SK-N-SH (cell line): ENCODE measurements around the gene ARHGAP10. TPM values are rescaled to one million over a fixed set of nuclear protein-coding genes. Genes with fewer than 3 reads are reported as not detected.

ENCODE experiments used
- CTCF ChIA-PET: fragments of 300-600, 350-600 bp; formaldehyde crosslinking; extraction: SDS; loops from one replicate; lab custom pipeline; 2021; lab: Yijun Ruan, JAX
- POLR2A ChIA-PET: fragments of 350-600 bp; sonication (Branson Sonifier 250); formaldehyde crosslinking; extraction: SDS; loops from one replicate; lab custom pipeline; 2020; ENCODE audit warnings: antibody characterized with exemption, inconsistent platforms; lab: Yijun Ruan, JAX
- DNase-seq: peaks from one replicate; pipeline ENCODE4 v3.0.0; 2012
- H2AFZ ChIP-seq: fragments of 200-600 bp; sonication (generic); 2 replicates; pipeline ENCODE4 v1.8.1; 2016; ENCODE audit warnings: antibody characterized with exemption, mild to moderate bottlenecking, low read depth
- H3F3A ChIP-seq: fragments of 200-600 bp; sonication (generic); replicated peaks from 2 replicates; pipeline ENCODE3; 2016; ENCODE audit warnings: antibody characterized with exemption, mild to moderate bottlenecking; ENCODE audit not compliant: insufficient read depth
- H3K27ac ChIP-seq, 2 experiments: fragments of 200-500 bp in 1 of 2; fragments of 200-600 bp in 1 of 2; sonication (Bioruptor generic) in 1 of 2; sonication (generic), shearing (Covaris generic) in 1 of 2; 2 replicates each; pipeline versions ENCODE4 v1.5.1 to v1.6.1; 2014 to 2016; ENCODE audit warnings: low read depth in 2 of 2, inconsistent platforms in 1 of 2, low read length in 1 of 2, mild to moderate bottlenecking in 1 of 2, mixed read lengths in 1 of 2
- H3K27me3 ChIP-seq: fragments of 200-600 bp; sonication (generic), shearing (Covaris generic); 2 replicates; pipeline ENCODE4 v1.6.1; 2016; ENCODE audit warnings: mixed run types; ENCODE audit not compliant: insufficient read depth
- H3K36me3 ChIP-seq, 2 experiments: fragments of 200-500 bp in 1 of 2; fragments of 200-600 bp in 1 of 2; sonication (Bioruptor generic) in 1 of 2; sonication (generic) in 1 of 2; replicated peaks in 1 of 2; 2 replicates each; pipeline versions ENCODE3 to v1.5.1; 2014 to 2016; ENCODE audit warnings: low read length in 1 of 2, mild to moderate bottlenecking in 1 of 2; ENCODE audit not compliant: insufficient read depth in 2 of 2, control insufficient read depth in 1 of 2
- H3K4me1 ChIP-seq, 2 experiments: fragments of 200-500 bp in 1 of 2; fragments of 200-600 bp in 1 of 2; sonication (Bioruptor generic) in 1 of 2; sonication (generic), shearing (Covaris generic) in 1 of 2; 2 replicates each; pipeline versions ENCODE4 v1.5.1 to v1.6.1; 2014 to 2016; ENCODE audit warnings: low read depth in 1 of 2, low read length in 1 of 2, mixed run types in 1 of 2; ENCODE audit not compliant: insufficient read depth in 2 of 2, control insufficient read depth in 1 of 2
- H3K4me2 ChIP-seq: fragments of 200-600 bp; sonication (generic), shearing (Covaris generic); 2 replicates; pipeline ENCODE4 v1.6.1; 2017; ENCODE audit warnings: mixed run types
- H3K4me3 ChIP-seq, 2 experiments: fragments of 200-500 bp in 1 of 2; fragments of 200-600 bp in 1 of 2; sonication (Bioruptor generic) in 1 of 2; sonication (generic), shearing (Covaris generic) in 1 of 2; 2 replicates each; pipeline versions ENCODE4 v1.5.1 to v1.8.1; 2014 to 2016; ENCODE audit warnings: low read depth in 2 of 2, inconsistent platforms in 1 of 2, low read length in 1 of 2, mild to moderate bottlenecking in 1 of 2, mixed read lengths in 1 of 2, moderate library complexity in 1 of 2
- H3K79me2 ChIP-seq: fragments of 200-600 bp; sonication (generic); 2 replicates; pipeline ENCODE4 v1.8.1; 2017; ENCODE audit warnings: mild to moderate bottlenecking; ENCODE audit not compliant: insufficient read depth
- H3K9ac ChIP-seq: fragments of 200-600 bp; sonication (generic); 2 replicates; pipeline ENCODE4 v1.6.1; 2017; ENCODE audit warnings: mixed run types
- H3K9me2 ChIP-seq: fragments of 200-600 bp; sonication (generic); 2 replicates; pipeline ENCODE4 v1.6.1; 2017; ENCODE audit warnings: mixed run types
- H3K9me3 ChIP-seq: fragments of 200-600 bp; sonication (generic); 2 replicates; pipeline ENCODE4 v1.6.1; 2017; ENCODE audit warnings: mixed run types, mild to moderate bottlenecking, moderate library complexity
- H4K20me1 ChIP-seq: fragments of 200-600 bp; sonication (generic); 2 replicates; pipeline ENCODE4 v1.6.1; 2017; ENCODE audit warnings: mild to moderate bottlenecking, mixed run types; ENCODE audit not compliant: insufficient read depth
- CHD2 ChIP-seq: fragments of 150-350 bp; IDR thresholded peaks from 2 replicates; pipeline ENCODE4 v1.6.1; 2018; ENCODE audit warnings: low read length; ENCODE audit not compliant: partially characterized antibody
- ELF1 ChIP-seq: IDR thresholded peaks from 2 replicates; pipeline ENCODE4 v1.4.0; 2012
- EP300 ChIP-seq, 2 experiments: IDR thresholded peaks; 2 replicates each; pipeline versions ENCODE4 v1.4.0 to v1.6.1; 2012; ENCODE audit warnings: borderline replicate concordance in 1 of 2, low read depth in 1 of 2, low read length in 1 of 2
- EZH2phosphoT487 ChIP-seq: fragments of 200-600 bp; sonication (generic); IDR thresholded peaks from 2 replicates; pipeline ENCODE4 v1.6.1; 2017; ENCODE audit warnings: low read depth, mixed run types, mild to moderate bottlenecking, antibody characterized with exemption, moderate library complexity, borderline replicate concordance
- FOSL2 ChIP-seq: IDR thresholded peaks from 2 replicates; pipeline ENCODE4 v1.4.0; 2012; ENCODE audit warnings: low read depth, mild to moderate bottlenecking, moderate library complexity, borderline replicate concordance
- FOXM1 ChIP-seq: IDR thresholded peaks from 2 replicates; pipeline ENCODE4 v1.4.0; 2012; ENCODE audit warnings: low read depth, mild to moderate bottlenecking
- GATA2 ChIP-seq: sonication (generic); formaldehyde crosslinking; IDR thresholded peaks from 2 replicates; pipeline ENCODE4 v1.5.0; 2020; ENCODE audit warnings: mild to moderate bottlenecking, missing genetic modification reagents
- JUND ChIP-seq: IDR thresholded peaks from 2 replicates; pipeline ENCODE4 v1.4.0; 2012
- MXI1 ChIP-seq: IDR thresholded peaks from 2 replicates; pipeline ENCODE4 v1.6.1; 2012; ENCODE audit warnings: mild to moderate bottlenecking, low read depth, low read length, improper control_type of control experiment
- RAD21 ChIP-seq: IDR thresholded peaks from 2 replicates; pipeline ENCODE4 v1.6.1; 2012; ENCODE audit warnings: mild to moderate bottlenecking, low read length
- RCOR1 ChIP-seq: fragments of 150-350 bp; IDR thresholded peaks from 2 replicates; pipeline ENCODE4 v1.6.1; 2017; ENCODE audit warnings: antibody characterized with exemption, low read length
- REST ChIP-seq: IDR thresholded peaks from 2 replicates; pipeline ENCODE4 v1.6.1; 2012; ENCODE audit warnings: mild to moderate bottlenecking, low read depth, low read length, moderate library complexity
- RFX5 ChIP-seq: IDR thresholded peaks from 2 replicates; pipeline ENCODE4 v1.6.1; 2012; ENCODE audit warnings: mild to moderate bottlenecking, improper control_type of control experiment, low read length
- SMC3 ChIP-seq: IDR thresholded peaks from 2 replicates; pipeline ENCODE4 v1.6.1; 2012; ENCODE audit warnings: low read depth, low read length, improper control_type of control experiment
- TEAD4 ChIP-seq: IDR thresholded peaks from 2 replicates; pipeline ENCODE4 v1.4.0; 2012; ENCODE audit warnings: mild to moderate bottlenecking, borderline replicate concordance; ENCODE audit not compliant: insufficient read depth
- USF1 ChIP-seq: IDR thresholded peaks from 2 replicates; pipeline ENCODE4 v1.4.0; 2012; ENCODE audit warnings: low read depth, borderline replicate concordance
- WGBS: methylation state at CpG from one replicate; pipeline ENCODE4 v1.1.6; 2017; ENCODE audit warnings: low lambda C conversion rate; 5-methylcytosine and 5-hydroxymethylcytosine counted together
- polyA plus RNA-seq, 3 experiments: library from polyadenylated mRNA; depleted of rRNA; stranded (reverse); fragments of >200 nt; gene quantifications; 2 replicates each; pipeline ENCODE4 v1.2.3, GENCODE V29; 2012
- TF ChIP-seq, protein P1 (sequence below): fragments of 200-600 bp; sonication (generic); IDR thresholded peaks from 2 replicates; pipeline ENCODE4 v1.6.1; 2017; ENCODE audit warnings: antibody characterized with exemption, mild to moderate bottlenecking, moderate library complexity
- TF ChIP-seq, protein P2 (sequence below): IDR thresholded peaks from 2 replicates; pipeline ENCODE4 v1.4.0; 2012; ENCODE audit warnings: low read depth, borderline replicate concordance

ARHGAP10 gene
- polyA plus RNA-seq, 1 of the 3 experiments (the other 2 are of a cell fraction): 15.1 TPM

- Histone ChIP-seq H3K9ac (no peak overlapping the region), H3K4me1 (peaks cover 5 to 9% of the 10 kb centered on the region in 2 experiments; a peak in 2 of 4 replicates), H3K9me3 (no peaks in the 10 kb centered on the region), H4K20me1 (no peaks in the 10 kb centered on the region), H3F3A (no peaks in the 10 kb centered on the region), H3K4me3 (no peak overlapping the region), H3K9me2 (no peaks in the 10 kb centered on the region), H3K36me3 (no peaks in the 10 kb centered on the region), H3K79me2 (peaks cover 79% of the 10 kb centered on the region), H2AFZ (no peak overlapping the region), H3K27ac (no peak overlapping the region), H3K27me3 (no peaks in the 10 kb centered on the region), H3K4me2 (no peak overlapping the region)
- CTCF ChIA-PET: interaction anchor here (1.7 to 2.1 kb wide), 2 partner anchors 72 to 73 kb away, joined by 5 to 7 read pairs; no protein-coding TSS in a partner anchor
- no peak for DNase-seq
- no peak for TF ChIP-seq CHD2
- TF ChIP-seq EP300 (IDR thresholded peaks at IDR 0.05; ENCODE audit: borderline replicate concordance in 1 of 2, low read depth in 1 of 2, low read length in 1 of 2): no peak
- 90% methylated on average over 1 of the region's 1 CpG for whole genome bisulfite sequencing
- POLR2A ChIA-PET: no interaction called here
Observed at GRCh38 chr4:147794314-147794680, 62.4 kb downstream of the ARHGAP10 start.

DNA sequence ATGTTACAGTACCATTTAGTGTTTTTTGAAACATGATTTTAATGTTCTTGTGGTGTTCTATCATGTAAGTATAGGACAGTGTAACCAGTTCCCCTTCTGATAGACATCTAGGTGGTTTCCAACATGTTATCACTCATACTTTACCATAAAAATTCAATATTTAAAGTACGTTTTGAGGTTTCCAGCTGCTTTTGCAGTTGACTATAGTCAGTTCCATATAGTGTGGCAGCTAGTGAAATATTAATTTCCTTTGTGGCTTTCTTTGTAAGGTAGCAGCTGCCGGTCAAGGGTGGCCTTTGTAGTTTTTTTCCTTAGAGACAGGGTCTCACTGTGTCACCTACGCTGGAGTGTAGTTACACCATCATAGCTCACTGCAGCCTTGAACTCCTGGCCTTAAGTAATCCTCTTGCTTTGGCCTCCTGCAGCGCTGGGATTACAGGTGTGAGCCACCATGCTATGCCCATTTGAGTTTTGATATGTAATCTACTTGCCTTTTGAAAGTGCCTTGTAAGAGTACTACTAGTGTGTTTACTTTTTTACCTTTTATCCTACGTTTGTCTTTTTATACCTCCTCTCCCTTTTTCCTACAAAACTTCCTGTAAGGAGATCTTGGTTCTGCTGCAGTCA, 63.0 kb downstream of the ARHGAP10 start:
- Histone ChIP-seq H3K9ac (no peak overlapping the region), H3F3A (no peaks in the 10 kb centered on the region), H3K79me2 (peaks cover 79% of the 10 kb centered on the region), H4K20me1 (no peaks in the 10 kb centered on the region), H3K4me2 (no peak overlapping the region), H3K4me3 (no peak overlapping the region), H3K9me2 (no peaks in the 10 kb centered on the region), H3K4me1 (peaks cover 0 to 3% of the 10 kb centered on the region in 2 experiments; a peak in 2 of 4 replicates), H2AFZ (no peak overlapping the region), H3K9me3 (no peaks in the 10 kb centered on the region), H3K27me3 (no peaks in the 10 kb centered on the region), H3K27ac (no peak overlapping the region), H3K36me3 (no peaks in the 10 kb centered on the region)
- CTCF ChIA-PET: interaction anchor here (2.1 kb wide), 1 partner anchor 72 kb away, joined by 7 read pairs; no protein-coding TSS in a partner anchor
- no peak for DNase-seq
- POLR2A ChIA-PET: interaction anchor here (0.6 kb wide), 1 partner anchor 178 kb away, joined by 3 read pairs; the partner anchor contains the start of gene TMEM184C
- 73% methylated on average over 5 of the region's 5 CpGs for WGBS
- no peak for TF ChIP-seq RFX5
- TF ChIP-seq JUND: no peak
- TF ChIP-seq USF1: no peak
- no peak for TF ChIP-seq FOXM1
- TF ChIP-seq RAD21: no peak
- TF ChIP-seq GATA2 (CRISPR knock-in tag): no peak
- no peak for TF ChIP-seq MXI1
- TF ChIP-seq ELF1: no peak
- TF ChIP-seq EZH2phosphoT487: no peak
- TF ChIP-seq REST: no peak
- TF ChIP-seq, protein P1, sequence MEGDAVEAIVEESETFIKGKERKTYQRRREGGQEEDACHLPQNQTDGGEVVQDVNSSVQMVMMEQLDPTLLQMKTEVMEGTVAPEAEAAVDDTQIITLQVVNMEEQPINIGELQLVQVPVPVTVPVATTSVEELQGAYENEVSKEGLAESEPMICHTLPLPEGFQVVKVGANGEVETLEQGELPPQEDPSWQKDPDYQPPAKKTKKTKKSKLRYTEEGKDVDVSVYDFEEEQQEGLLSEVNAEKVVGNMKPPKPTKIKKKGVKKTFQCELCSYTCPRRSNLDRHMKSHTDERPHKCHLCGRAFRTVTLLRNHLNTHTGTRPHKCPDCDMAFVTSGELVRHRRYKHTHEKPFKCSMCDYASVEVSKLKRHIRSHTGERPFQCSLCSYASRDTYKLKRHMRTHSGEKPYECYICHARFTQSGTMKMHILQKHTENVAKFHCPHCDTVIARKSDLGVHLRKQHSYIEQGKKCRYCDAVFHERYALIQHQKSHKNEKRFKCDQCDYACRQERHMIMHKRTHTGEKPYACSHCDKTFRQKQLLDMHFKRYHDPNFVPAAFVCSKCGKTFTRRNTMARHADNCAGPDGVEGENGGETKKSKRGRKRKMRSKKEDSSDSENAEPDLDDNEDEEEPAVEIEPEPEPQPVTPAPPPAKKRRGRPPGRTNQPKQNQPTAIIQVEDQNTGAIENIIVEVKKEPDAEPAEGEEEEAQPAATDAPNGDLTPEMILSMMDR: no peak
- no peak for TF ChIP-seq TEAD4
- TF ChIP-seq FOSL2: no peak
- TF ChIP-seq EP300 (IDR thresholded peaks at IDR 0.05; ENCODE audit: borderline replicate concordance in 1 of 2, low read depth in 1 of 2, low read length in 1 of 2): no peak
- no peak for TF ChIP-seq SMC3
- TF ChIP-seq RCOR1: no peak
- TF ChIP-seq, protein P2, sequence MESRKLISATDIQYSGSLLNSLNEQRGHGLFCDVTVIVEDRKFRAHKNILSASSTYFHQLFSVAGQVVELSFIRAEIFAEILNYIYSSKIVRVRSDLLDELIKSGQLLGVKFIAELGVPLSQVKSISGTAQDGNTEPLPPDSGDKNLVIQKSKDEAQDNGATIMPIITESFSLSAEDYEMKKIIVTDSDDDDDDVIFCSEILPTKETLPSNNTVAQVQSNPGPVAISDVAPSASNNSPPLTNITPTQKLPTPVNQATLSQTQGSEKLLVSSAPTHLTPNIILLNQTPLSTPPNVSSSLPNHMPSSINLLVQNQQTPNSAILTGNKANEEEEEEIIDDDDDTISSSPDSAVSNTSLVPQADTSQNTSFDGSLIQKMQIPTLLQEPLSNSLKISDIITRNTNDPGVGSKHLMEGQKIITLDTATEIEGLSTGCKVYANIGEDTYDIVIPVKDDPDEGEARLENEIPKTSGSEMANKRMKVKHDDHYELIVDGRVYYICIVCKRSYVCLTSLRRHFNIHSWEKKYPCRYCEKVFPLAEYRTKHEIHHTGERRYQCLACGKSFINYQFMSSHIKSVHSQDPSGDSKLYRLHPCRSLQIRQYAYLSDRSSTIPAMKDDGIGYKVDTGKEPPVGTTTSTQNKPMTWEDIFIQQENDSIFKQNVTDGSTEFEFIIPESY: no peak
